HG03196 (cell line): Measurements from ENCODE around the gene TSPEAR.
"Not testable (repeated sequence)": the region's sequence is repeated elsewhere in the genome, so short reads cannot be mapped to it uniquely, and the experiment has no call there.

Experiments
- ATAC-seq: cut with Tn5 transposase; IDR thresholded peaks from one replicate; pipeline ENCODE4 v1.9.1; 2021; ENCODE audit not compliant: unreplicated experiment

TSPEAR gene

DNA sequence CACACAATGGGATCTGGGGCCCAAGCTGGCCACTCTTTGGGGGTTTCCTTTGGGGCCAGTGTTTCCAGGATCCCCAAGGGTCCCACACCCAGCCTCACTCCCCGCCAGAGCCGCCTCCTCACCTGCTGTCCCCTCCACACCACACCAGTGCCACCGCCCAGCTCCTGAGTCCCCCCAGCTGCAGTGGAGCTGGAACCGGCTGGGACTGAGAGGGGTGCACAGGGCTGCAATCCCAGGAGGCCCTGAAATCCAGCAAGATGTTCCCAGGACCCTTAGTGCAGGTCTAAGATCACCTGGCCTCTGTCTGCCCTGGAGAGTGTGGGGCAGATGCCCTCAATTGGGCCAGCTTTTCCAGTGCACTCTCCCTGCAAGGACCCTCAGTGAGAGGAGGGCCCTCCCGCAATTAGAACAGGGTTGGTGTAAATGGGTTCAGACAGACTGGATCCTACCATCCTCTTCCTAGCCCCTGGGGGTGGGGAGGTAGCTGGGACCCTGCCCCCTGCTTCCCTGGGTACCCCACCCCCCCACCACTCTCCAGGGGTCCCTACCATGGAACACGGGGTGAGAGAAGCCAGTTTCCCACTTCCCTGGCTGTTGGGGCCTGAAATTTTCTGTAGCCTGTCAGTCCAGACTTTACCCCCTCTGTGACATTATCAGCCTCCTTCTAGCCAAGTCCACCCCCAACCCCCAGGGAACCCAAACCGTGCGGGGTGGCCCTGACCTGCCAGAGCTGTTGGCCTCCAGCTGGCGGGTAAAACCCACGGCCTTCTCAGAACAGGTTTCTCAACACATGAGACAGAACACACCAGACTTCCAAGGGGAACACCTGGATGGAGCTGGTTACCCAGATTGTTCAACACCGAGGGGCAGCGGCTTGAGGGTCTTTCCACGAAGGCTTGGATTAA is 7.4 kb downstream of the TSPEAR start:
- no peak for ATAC-seq

DNA sequence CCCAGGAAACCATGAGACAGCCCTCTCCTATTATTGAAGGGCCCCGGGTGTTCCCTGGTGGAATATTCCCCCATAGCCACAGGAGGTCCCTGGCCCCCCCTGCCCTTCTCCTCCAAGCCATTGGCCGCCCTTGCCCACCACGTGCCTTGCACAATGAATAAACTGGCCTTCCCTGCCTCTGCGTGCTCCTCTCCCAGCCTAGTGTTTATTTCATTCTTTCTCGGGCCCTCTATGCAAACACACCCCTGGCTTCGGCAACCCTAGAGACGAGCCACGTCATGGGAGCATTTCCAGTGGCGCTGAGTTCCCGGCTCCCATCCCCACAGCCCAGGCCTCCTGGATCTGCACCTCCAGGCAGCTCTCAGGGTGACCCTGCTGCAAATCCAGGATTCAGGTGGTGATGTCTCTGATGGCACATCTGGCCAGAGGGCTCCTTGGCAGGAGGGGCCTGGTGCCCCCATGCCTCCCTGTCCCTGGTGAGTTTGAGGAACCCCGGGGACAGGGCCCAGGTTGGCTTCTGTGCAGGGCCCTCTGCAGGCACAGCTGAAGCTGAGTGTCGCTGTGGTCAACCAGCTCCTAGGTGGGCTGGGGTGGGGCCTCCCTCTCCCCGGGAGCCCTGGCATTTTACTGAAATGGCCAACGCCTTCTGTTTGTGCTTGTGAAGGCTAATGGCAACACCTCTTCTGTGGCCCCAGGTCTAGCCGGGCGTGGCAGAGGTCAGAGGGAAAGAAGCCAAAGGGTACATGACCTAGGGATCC is 8.2 kb downstream of the TSPEAR start:
- ATAC-seq = no peak

DNA sequence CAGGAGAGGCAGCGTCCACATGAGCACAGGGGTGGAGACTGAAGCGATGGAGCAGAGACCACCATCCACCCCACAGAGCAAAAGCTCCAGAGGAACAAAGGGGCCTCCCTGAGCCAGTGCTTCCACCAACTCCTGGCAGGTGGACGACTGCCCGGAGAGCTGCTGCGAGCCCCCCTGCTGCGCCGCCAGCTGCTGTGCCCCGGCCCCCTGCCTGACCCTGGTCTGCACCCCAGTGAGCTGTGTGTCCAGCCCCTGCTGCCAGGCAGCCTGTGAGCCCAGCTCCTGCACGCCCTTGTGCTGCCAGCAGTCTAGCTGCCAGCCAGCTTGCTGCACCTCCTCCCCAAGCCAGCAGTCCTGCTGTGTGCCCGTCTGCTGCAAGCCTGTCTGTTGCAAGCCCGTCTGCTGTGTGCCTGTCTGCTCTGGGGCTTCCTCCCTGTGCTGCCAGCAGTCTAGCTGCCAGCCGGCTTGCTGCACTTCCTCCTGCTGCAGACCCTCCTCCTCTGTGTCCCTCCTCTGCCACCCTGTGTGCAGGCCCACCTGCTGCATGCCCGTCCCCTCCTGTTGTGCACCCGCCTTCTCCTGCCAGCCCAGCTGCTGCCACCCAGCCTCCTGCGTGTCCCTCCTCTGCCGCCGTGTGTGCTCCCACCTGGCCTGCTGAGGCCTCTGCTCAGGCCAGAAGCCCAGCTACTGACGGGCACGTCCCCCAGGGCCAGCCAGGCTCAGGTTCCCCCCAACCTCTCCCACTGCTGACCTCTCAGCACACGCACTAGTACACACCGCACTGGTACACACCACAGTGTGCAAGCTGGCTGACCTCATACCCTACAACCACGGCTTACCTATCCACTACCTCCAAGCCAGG is 9.0 kb downstream of the TSPEAR start:
- ATAC-seq = no peak

DNA sequence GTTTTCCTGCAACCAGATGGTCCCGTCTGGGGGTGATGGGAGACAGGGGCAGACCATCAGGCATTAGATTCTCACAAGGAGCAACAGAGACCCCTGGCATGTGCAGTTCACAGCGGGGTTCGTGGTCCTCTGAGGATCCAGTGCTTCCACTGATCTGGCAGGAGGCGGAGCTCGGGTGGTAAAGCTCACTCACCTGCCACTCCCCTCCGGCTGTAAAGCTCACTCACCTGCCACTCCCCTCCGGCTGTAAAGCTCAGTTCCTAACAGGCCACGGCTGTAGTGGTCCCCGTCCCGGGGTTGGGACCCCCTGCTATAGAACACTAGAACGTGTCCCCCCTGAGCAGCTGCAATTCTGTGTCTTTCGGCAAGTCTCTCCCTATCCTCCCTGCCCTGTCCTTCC is 9.8 kb downstream of the TSPEAR start:
- no peak for ATAC-seq

DNA sequence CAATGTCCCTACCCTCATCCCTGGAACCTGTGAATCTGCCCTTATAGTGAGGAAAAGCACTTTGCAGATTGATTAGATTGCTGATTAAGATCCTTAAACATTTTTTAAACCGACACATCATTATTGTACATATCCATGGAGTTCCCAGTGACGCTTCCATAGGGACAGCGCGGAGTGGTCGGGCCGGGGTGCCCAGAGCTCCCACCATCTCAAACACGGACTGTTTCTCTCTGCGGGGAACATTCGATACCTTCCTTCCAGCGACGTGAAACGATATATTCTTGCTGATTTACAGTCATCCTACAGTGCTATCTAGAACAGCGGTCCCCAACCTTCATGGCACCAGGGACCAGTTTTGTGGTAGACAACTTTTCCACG is 10.4 kb downstream of the TSPEAR start:
- no peak for ATAC-seq

- no peak for ATAC-seq
Measured at GRCh38 chr21:44700101-44701022, 11.0 kb downstream of the TSPEAR start.

GRCh38 chr21:44699502-44700001 is 11.8 kb downstream of the TSPEAR start:
- ATAC-seq = no peak

DNA sequence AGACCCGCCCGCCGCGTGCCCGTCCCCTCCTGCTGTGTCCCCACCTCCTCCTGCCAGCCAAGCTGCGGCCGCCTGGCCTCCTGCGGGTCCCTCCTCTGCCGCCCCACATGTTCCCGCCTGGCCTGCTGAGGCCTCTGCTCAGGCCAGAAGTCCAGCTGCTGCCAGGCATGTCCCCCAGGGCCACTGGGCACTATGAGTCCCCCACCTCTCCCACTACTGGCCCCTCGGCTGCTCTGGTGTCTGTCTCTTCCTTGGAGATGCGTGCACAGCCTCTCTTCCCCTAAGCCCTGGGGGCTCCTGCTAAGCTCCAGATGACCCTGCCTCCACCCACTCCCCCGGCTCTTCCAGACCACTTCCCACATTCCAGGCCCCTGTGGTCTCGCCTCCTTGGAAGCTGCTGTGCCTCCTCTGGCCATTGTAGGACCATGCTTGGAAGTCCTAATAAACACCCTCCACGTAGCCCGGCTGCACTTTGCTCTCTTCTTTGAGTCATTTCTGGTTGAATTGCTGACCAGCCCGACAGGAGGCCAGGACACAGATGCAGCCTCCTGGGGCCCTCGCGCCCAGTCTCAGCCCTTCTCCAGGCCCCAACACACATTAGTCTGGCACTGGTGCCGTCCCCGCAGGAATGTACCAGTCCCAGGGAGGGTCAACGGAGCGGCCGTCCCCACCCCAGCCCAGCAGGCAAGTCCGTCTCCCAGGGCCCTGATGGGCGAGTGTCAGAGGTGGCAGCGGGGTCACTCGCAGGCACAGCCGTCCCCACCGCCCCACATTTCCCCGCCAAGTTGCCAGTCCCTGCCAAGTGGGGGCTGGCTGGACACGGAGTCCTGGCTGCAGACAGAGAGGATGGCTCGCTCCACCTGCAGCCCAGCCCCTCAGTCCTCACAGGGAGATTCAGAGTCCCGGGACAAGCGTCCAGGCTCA is 13.3 kb downstream of the TSPEAR start:
- no peak for ATAC-seq

GRCh38 chr21:44697172-44697810 is 14.1 kb downstream of the TSPEAR start, which contains the start of gene KRTAP10-12:
KRTAP10-12 (plus strand) TSS chr21:44697172; CDS start chr21:44697202, 30 bp downstream.
- not testable (repeated sequence) for ATAC-seq

DNA sequence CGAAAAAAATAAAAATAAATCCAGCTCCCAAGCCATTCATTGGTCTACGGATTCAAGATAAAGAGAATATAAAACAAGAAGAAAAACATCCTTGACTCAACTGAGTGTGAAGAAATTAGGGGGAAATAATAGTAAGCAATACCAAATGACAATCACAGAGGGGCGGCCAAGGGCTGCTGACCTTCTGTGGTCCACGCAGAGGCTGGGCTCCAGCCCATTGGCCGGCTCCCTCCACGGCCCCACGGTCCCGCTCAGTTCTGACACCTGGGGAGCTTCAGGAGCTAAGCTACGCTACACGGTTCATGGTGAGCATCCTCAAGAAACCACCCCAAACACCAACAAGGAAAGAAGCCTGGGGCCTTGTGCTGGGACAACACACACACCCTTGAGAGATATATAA is 14.8 kb downstream of the TSPEAR start:
- no peak for ATAC-seq

- ATAC-seq = no peak
Measured at GRCh38 chr21:44695641-44696040, 15.7 kb downstream of the TSPEAR start.

GRCh38 chr21:44695184-44695583 is 16.2 kb downstream of the TSPEAR start:
- ATAC-seq = no peak

DNA sequence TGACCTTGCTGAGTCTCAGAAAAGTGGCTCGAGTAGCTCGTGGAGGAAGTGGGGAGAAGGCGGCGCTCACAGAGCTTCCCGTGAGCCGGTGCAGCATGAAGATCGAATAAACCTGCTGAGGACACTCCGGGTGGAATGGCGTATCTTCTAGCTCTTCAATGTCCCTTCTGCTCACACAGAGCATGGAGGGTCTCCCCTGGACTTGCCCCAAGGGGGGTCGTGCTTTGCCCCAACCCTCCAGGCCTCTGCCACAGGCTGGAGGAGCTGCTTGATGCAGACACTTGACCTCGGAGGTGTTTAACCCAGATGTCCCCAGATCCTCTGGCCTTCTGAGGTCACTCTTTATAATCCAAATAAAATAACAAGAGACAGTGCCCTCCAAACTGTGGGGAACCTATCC is 16.6 kb downstream of the TSPEAR start:
- no peak for ATAC-seq

DNA sequence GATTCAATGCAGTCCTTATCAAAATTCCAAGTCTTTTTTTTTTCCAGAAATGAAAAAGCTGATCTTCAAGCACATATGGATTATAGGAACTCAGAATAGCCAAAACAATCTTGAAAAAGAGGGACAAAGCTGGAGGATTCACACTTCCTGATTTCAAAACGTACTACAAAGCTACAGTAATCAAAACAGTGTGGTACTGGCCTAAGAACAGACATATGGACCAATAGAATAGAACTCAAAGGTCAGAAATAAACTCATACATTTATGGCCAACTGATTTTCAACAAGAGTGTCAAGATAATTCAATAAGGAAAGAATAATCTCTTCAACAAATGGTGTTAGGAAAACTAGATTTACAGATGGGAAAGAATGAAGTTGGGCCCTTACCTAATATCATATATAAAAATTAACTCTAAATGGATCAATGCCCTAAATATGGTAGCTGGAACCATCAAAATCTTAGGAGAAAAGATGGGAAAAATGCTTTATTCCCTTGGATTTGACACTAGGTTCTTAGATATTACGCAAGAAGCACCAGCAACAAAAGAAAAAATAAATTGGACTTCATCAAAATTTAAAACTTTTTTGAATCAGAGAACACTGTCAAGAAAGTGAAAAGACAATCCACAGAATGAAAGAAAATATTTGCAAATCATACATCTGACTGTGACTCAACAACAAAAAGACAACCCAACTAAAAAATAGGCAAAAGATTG is 18.4 kb downstream of the TSPEAR start:
- ATAC-seq = no peak

DNA sequence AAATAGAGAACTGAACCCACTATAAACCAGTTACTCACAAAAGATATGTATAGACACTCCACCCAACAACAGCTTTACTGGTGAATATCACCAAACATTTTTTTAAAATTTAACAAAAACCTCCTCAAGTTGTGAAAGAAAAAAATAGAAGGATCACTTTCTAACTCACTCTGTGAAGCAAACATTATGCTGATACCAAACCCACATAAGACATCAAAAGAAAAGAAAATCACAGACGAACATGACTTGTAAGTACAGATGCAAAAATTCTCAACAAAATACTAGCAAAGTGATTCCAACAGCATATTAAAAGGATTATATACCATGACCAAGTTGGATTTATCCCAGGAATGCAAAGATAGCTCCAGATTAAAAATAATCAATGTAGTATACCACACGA is 19.7 kb downstream of the TSPEAR start:
- ATAC-seq = no peak

GRCh38 chr21:44689740-44690139 is 21.6 kb downstream of the TSPEAR start:
- ATAC-seq = not testable (repeated sequence)

DNA sequence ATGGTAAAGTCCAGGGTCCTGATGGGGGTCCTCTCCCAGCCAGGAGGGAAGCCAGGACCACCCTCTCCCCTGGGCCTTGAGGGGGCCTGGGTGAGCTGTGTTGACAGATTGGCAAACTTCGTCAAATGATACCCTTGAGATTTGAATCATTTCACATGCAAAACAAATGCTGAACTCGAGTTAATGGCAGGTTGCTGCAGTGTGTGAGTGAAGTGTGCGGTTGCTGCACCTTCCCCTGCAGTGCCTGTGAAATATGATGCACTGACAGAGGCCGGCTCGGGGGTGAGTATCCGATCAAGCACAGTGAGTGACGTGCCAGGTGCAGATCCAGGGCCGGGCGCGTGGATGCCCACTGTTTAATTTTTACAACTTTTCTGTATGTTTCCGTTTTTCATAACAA is 23.7 kb downstream of the TSPEAR start:
- ATAC-seq = no peak
